GM12878 (cell line): ENCODE measurements around the gene HIF3A. TPM values are rescaled to one million over a fixed set of nuclear protein-coding genes. Genes with fewer than 3 reads are reported as not detected.

Source experiments
- BRCA1 ChIP-seq: IDR thresholded peaks from 2 replicates; pipeline ENCODE4 v1.6.1; 2011; ENCODE audit warnings: low read depth, low read length, improper control_type of control experiment
- EZH2 ChIP-seq: IDR thresholded peaks from 2 replicates; pipeline ENCODE4 v1.6.1; 2012; ENCODE audit warnings: low read depth, mild to moderate bottlenecking, control low read depth, inconsistent platforms, low read length, borderline replicate concordance; ENCODE audit not compliant: control insufficient read depth
- JUNB ChIP-seq: IDR thresholded peaks from 2 replicates; pipeline ENCODE4 v1.6.1; 2016; ENCODE audit warnings: antibody characterized with exemption, mild to moderate bottlenecking
- JUND ChIP-seq: IDR thresholded peaks from 2 replicates; pipeline ENCODE4 v1.6.1; 2012; ENCODE audit warnings: low read depth, mild to moderate bottlenecking, low read length, improper control_type of control experiment, moderate library complexity
- KAT2A ChIP-seq: conservative IDR thresholded peaks from 2 replicates; pipeline ENCODE4 v1.6.1; 2011; ENCODE audit warnings: low read depth, low read length; ENCODE audit not compliant: control insufficient read depth
- MTA2 ChIP-seq: fragments of 450-650 bp; IDR thresholded peaks from 2 replicates; pipeline ENCODE4 v1.6.1; 2016; ENCODE audit warnings: low read depth, mild to moderate bottlenecking, moderate library complexity
- NR2C2 ChIP-seq: IDR thresholded peaks from 2 replicates; pipeline ENCODE4 v1.6.1; 2011; ENCODE audit warnings: borderline replicate concordance, low read depth; ENCODE audit not compliant: control insufficient read depth, insufficient read length
- PKNOX1 ChIP-seq: fragments of 450-650 bp; IDR thresholded peaks from 2 replicates; pipeline ENCODE4 v1.6.1; 2016; ENCODE audit warnings: mild to moderate bottlenecking
- RB1 ChIP-seq: fragments of 450-650 bp; formaldehyde crosslinking; IDR thresholded peaks from 2 replicates; pipeline ENCODE4 v1.6.1; 2017; ENCODE audit warnings: mild to moderate bottlenecking, borderline replicate concordance
- RELB ChIP-seq: fragments of 450-650 bp; IDR thresholded peaks from 2 replicates; pipeline ENCODE4 v1.6.1; 2017; ENCODE audit warnings: low read depth, mild to moderate bottlenecking, moderate library complexity
- YBX1 ChIP-seq: fragments of 450-650 bp; IDR thresholded peaks from 2 replicates; pipeline ENCODE4 v1.6.1; 2016; ENCODE audit warnings: antibody characterized with exemption
- ZBTB4 ChIP-seq: fragments of 450-650 bp; formaldehyde crosslinking; IDR thresholded peaks from 2 replicates; pipeline ENCODE4 v1.4.0; 2022; ENCODE audit warnings: mild to moderate bottlenecking, moderate library complexity
- ZBTB40 ChIP-seq: fragments of 450-650 bp; IDR thresholded peaks from 2 replicates; pipeline ENCODE4 v1.6.1; 2016; ENCODE audit warnings: mild to moderate bottlenecking, moderate library complexity, borderline replicate concordance
- polyA plus RNA-seq, 11 experiments: library from polyadenylated mRNA; depleted of rRNA in 4 of 11; unstranded in 6 of 11; stranded (reverse) in 5 of 11; fragments of >200 nt; fragmentation: Nextera tagmentation in 4 of 11; fragmentation: Illumina TruSeq in 1 of 11; extraction: Ambion mirVana in 4 of 11; extraction: Trizol in 1 of 11; gene quantifications; 1 replicate in 1 of 11; 2 replicates in 10 of 11; pipeline versions ENCODE4 v1.2.1 to v1.2.3, GENCODE V29; 2011 to 2016; ENCODE audit warnings: inconsistent platforms in 2 of 11, missing spikeins in 2 of 11, low read depth in 1 of 11
- total RNA-seq, 4 experiments: library from RNA; depleted of rRNA in 3 of 4; stranded (reverse); fragments of >200 nt in 3 of 4; fragmentation: Illumina TruSeq in 1 of 4; extraction: Trizol in 1 of 4; gene quantifications; 2 replicates each; pipeline versions ENCODE4 v1.2.1 to v1.2.3, GENCODE V29; 2013 to 2021

The HIF3A gene
- total and polyA plus RNA-seq, 10 of the 15 experiments (the other 5 are each of a cell fraction or from before 2014, with no cell fraction given), result 0.03 to 0.20 (median 0.06) TPM; not detected in 5

GRCh38 chr19:46346821-46347571, 50.2 kb downstream of the HIF3A start, which contains the start of gene PPP5C (continued):
- no peak for TF ChIP-seq ZBTB40
- peak; percentile 97 for TF ChIP-seq PKNOX1
- peak; percentile 31; the same call in 1 of the 2 replicates for TF ChIP-seq RELB
- 0 out of 2 replicates have a peak, but pooled peaks have one; percentile 39 for TF ChIP-seq RB1
- TF ChIP-seq JUND, result 0 out of 2 replicates have a peak, but pooled peaks have one; percentile 10
- no peak for TF ChIP-seq JUNB
- TF ChIP-seq YBX1, result no peak
- TF ChIP-seq NR2C2, result no peak
- TF ChIP-seq KAT2A, result no peak
- no peak; the same call in 1 of the 2 replicates for TF ChIP-seq MTA2
- no peak for TF ChIP-seq ZBTB4 (CRISPR knock-in tag)
- TF ChIP-seq BRCA1, result no peak
- no peak for TF ChIP-seq EZH2
